GM23338 (cell line): ENCODE data around the gene NLGN1. TPM values are rescaled to one million over a fixed set of nuclear protein-coding genes. Genes with fewer than 3 reads are reported as not detected.
"Not testable (repeated sequence)": the region's sequence is repeated elsewhere in the genome, so short reads cannot be mapped to it uniquely, and the experiment has no call there.

Experiments
- ATAC-seq: fragments of 200-7000 bp; cut with Tn5 transposase; 3 replicates; pipeline ENCODE4 v1.9.1; 2020
- DNase-seq: peaks from one replicate; pipeline ENCODE4 v3.0.0-alpha.2; 2015; ENCODE audit warnings: low spot score
- H2AFZ ChIP-seq: fragments of 200-600 bp; sonication (generic); 2 replicates; pipeline ENCODE4 v1.8.0; 2016; ENCODE audit warnings: antibody characterized with exemption, mild to moderate bottlenecking, moderate library complexity
- H3F3A ChIP-seq: fragments of 200-600 bp; sonication (generic); replicated peaks from 2 replicates; pipeline ENCODE4 v1.8.0; 2017; ENCODE audit warnings: antibody characterized with exemption, mixed run types, low read depth
- H3K27ac ChIP-seq: fragments of 200-600 bp; sonication (generic); 2 replicates; pipeline ENCODE4 v1.6.1; 2016; ENCODE audit warnings: low read depth
- H3K27me3 ChIP-seq: fragments of 200-600 bp; sonication (generic); 2 replicates; pipeline ENCODE4 v1.8.0; 2016; ENCODE audit warnings: mild to moderate bottlenecking, mixed run types, moderate library complexity; ENCODE audit not compliant: insufficient read depth
- H3K36me3 ChIP-seq: fragments of 200-600 bp; sonication (generic); 2 replicates; pipeline ENCODE4 v1.8.0; 2016; ENCODE audit warnings: mild to moderate bottlenecking; ENCODE audit not compliant: insufficient read depth
- H3K4me1 ChIP-seq: fragments of 200-600 bp; sonication (generic); 2 replicates; pipeline ENCODE4 v1.8.0; 2016; ENCODE audit warnings: mild to moderate bottlenecking, moderate library complexity; ENCODE audit not compliant: insufficient read depth
- H3K4me2 ChIP-seq: fragments of 200-600 bp; sonication (generic); 2 replicates; pipeline ENCODE4 v1.7.1; 2017; ENCODE audit warnings: mixed run types
- H3K4me3 ChIP-seq: fragments of 200-600 bp; sonication (generic); 2 replicates; pipeline ENCODE4 v1.6.1; 2016; ENCODE audit warnings: mixed run types
- H3K79me2 ChIP-seq: fragments of 200-600 bp; sonication (generic); replicated peaks from 2 replicates; pipeline ENCODE4 v1.8.0; 2017; ENCODE audit warnings: mild to moderate bottlenecking; ENCODE audit not compliant: insufficient read depth
- H3K9me2 ChIP-seq: fragments of 200-600 bp; sonication (generic); 2 replicates; pipeline ENCODE4 v1.8.0; 2017; ENCODE audit not compliant: insufficient read depth
- H4K20me1 ChIP-seq: fragments of 200-600 bp; sonication (generic); replicated peaks from 2 replicates; pipeline ENCODE4 v1.8.0; 2017; ENCODE audit warnings: mild to moderate bottlenecking; ENCODE audit not compliant: insufficient read depth
- H3K27ac Mint-ChIP-seq: 2 replicates; pipeline ENCODE4 v1.8.0; 2020; ENCODE audit warnings: inconsistent platforms, mild to moderate bottlenecking, moderate library complexity, mixed read lengths
- H3K27me3 Mint-ChIP-seq: 3 replicates; pipeline ENCODE4 v1.8.0; 2022; ENCODE audit warnings: low read depth, mild to moderate bottlenecking, moderate library complexity, mixed read lengths, inconsistent platforms; ENCODE audit not compliant: insufficient read depth, poor library complexity
- H3K36me3 Mint-ChIP-seq: 3 replicates; pipeline ENCODE4 v1.8.0; 2021; ENCODE audit warnings: low read depth, mild to moderate bottlenecking, inconsistent platforms, moderate library complexity, mixed read lengths
- H3K4me1 Mint-ChIP-seq: 3 replicates; pipeline ENCODE4 v1.8.0; 2020; ENCODE audit warnings: mild to moderate bottlenecking, inconsistent platforms, mixed read lengths
- H3K4me3 Mint-ChIP-seq: 3 replicates; pipeline ENCODE4 v1.8.0; 2021; ENCODE audit warnings: moderate library complexity, mild to moderate bottlenecking, inconsistent platforms, mixed read lengths
- H3K9me3 Mint-ChIP-seq: 3 replicates; pipeline ENCODE4 v1.8.0; 2020; ENCODE audit warnings: moderate library complexity, mild to moderate bottlenecking, inconsistent platforms, mixed read lengths
- CREB1 ChIP-seq: fragments of 250-450 bp; sonication (Bioruptor Pico); IDR thresholded peaks from 2 replicates; pipeline ENCODE4 v1.5.0; 2020; ENCODE audit warnings: low read depth, mild to moderate bottlenecking, moderate library complexity
- EZH2 ChIP-seq: fragments of 200-600 bp; sonication (generic); IDR thresholded peaks from one replicate; pipeline ENCODE4 v1.8.0; 2017; ENCODE audit warnings: antibody characterized with exemption, mild to moderate bottlenecking, low read depth; ENCODE audit not compliant: unreplicated experiment
- POLR2AphosphoS5 ChIP-seq: IDR thresholded peaks from 2 replicates; pipeline ENCODE4 v1.6.1; 2016; ENCODE audit warnings: antibody characterized with exemption, low read depth
- ZNF462 ChIP-seq: fragments of 250-450 bp; sonication (Bioruptor Pico); IDR thresholded peaks from 2 replicates; pipeline ENCODE4 v1.5.0; 2020; ENCODE audit warnings: mild to moderate bottlenecking, moderate library complexity
- polyA plus RNA-seq: library from polyadenylated mRNA; unstranded; fragments of >200 nt; fragmentation: Nextera tagmentation; extraction: Ambion mirVana; gene quantifications from 2 replicates; pipeline ENCODE4 v1.2.1, GENCODE V29; 2016
- total RNA-seq: library from RNA; depleted of rRNA; stranded (reverse); fragments of >200 nt; shearing (Covaris generic); gene quantifications from 2 replicates; pipeline ENCODE4 v1.2.3, GENCODE V29; 2014

NLGN1 gene
- total and polyA plus RNA-seq, 2 experiments from 2014 or later, result 6.5 to 18.6 TPM

GRCh38 chr3:174211896-174212295 is 814.4 kb downstream of the NLGN1 start:
- not testable (repeated sequence) for H3K4me3 Mint-ChIP-seq, H3K4me2 ChIP-seq
- H3K9me3 Mint-ChIP-seq, result peaks cover 11% of the 10 kb centered on the region

GRCh38 chr3:174215456-174215855 is 817.9 kb downstream of the NLGN1 start:
- Histone ChIP-seq H3K36me3 (no peaks in the 10 kb centered on the region), H3K79me2 (no peaks in the 10 kb centered on the region), H3F3A (no peaks in the 10 kb centered on the region), H2AFZ (0 out of 2 replicates have a peak overlapping the region, but pooled peaks have one; percentile 28), H3K4me3 (no peak overlapping the region), H3K27me3 (no peaks in the 10 kb centered on the region), H3K9me2 (peaks cover 4% of the 10 kb centered on the region), H3K27ac (no peak overlapping the region), H3K4me1 (peaks cover 19% of the 10 kb centered on the region; the same call in 1 of the 2 replicates), H3K4me2 (no peak overlapping the region), H4K20me1 (no peaks in the 10 kb centered on the region)
- no peak overlapping the region for H3K27ac Mint-ChIP-seq
- no peak for ATAC-seq
- H3K36me3 Mint-ChIP-seq, result peaks cover 16% of the 10 kb centered on the region
- no peak for DNase-seq
- peaks cover 10% of the 10 kb centered on the region for H3K9me3 Mint-ChIP-seq
- H3K27me3 Mint-ChIP-seq, result peaks cover 2% of the 10 kb centered on the region
- H3K4me1 Mint-ChIP-seq, result peaks cover 18% of the 10 kb centered on the region
- no peak overlapping the region for H3K4me3 Mint-ChIP-seq
- no peak for TF ChIP-seq POLR2AphosphoS5
- no peak for TF ChIP-seq CREB1 (CRISPR knock-in tag)
- TF ChIP-seq EZH2, result no peak
- TF ChIP-seq ZNF462 (CRISPR knock-in tag), result no peak

More at GRCh38 chr3:174211896-174212295, 814.4 kb downstream of the NLGN1 start:
- H3K4me1 Mint-ChIP-seq, result peaks cover 15% of the 10 kb centered on the region
- H3K79me2 ChIP-seq, H3K36me3 ChIP-seq, DNase-seq, H3K27ac ChIP-seq, H3F3A ChIP-seq, H3K27me3 ChIP-seq, H3K27ac Mint-ChIP-seq, H2AFZ ChIP-seq, H3K4me3 ChIP-seq, ATAC-seq, H4K20me1 ChIP-seq, H3K27me3 Mint-ChIP-seq, H3K9me2 ChIP-seq: not testable (repeated sequence)
- peaks cover 17% of the 10 kb centered on the region for H3K36me3 Mint-ChIP-seq
- H3K4me1 ChIP-seq, result peaks cover 28% of the 10 kb centered on the region; the same call in 1 of the 2 replicates
